IMR-90 (cell line): ENCODE results near the gene RELN.

Source experiments
- CTCF ChIP-seq: conservative IDR thresholded peaks from 2 replicates; pipeline ENCODE4 v1.5.1; 2012; ENCODE audit warnings: mild to moderate bottlenecking, low read depth, low read length, improper control_type of control experiment
- POLR2A ChIP-seq: IDR thresholded peaks from 2 replicates; pipeline ENCODE4 v1.6.1; 2012; ENCODE audit warnings: mild to moderate bottlenecking, low read depth, low read length
- RCOR1 ChIP-seq: IDR thresholded peaks from 2 replicates; pipeline ENCODE4 v1.6.1; 2012; ENCODE audit warnings: mild to moderate bottlenecking, low read length, improper control_type of control experiment; ENCODE audit not compliant: insufficient replicate concordance
- SMC3 ChIP-seq: fragments of 150-350 bp; IDR thresholded peaks from 2 replicates; pipeline ENCODE4 v1.6.1; 2016; ENCODE audit warnings: low read depth, mild to moderate bottlenecking, antibody characterized with exemption, low read length, moderate library complexity

DNA sequence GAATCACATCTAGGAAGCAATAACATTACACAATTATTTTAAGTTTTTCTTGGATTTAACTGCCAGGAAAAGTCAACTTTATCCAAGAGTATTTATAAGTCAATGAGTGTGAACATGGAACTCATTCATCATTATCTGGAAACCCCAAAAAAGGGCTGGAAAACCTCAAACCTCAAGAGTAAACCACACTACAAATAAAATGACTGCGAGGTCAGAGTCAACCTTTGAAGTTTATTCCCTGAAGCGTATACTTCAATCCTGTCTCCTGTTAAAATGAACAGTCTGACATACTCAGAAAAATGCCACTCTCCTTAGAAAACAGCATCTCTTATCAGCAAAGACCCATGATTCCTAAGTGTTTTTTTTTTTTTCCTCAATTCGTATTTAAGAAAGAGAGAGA lies 86.5 kb downstream of the RELN start:
- TF ChIP-seq POLR2A (no peak), CTCF (no peak), SMC3 (no peak), RCOR1 (no peak)
